MM.1S (cell line): Measurements from ENCODE around the gene LILRA2.
"Not testable (repeated sequence)": the region's sequence is repeated elsewhere in the genome, so short reads cannot be mapped to it uniquely, and the experiment has no call there.

ENCODE experiments used
- DNase-seq: peaks from one replicate; pipeline ENCODE4 v3.0.0-alpha.2; 2015
- H2AFZ ChIP-seq: fragments of 300-600 bp; sonication (generic); 2 replicates; pipeline ENCODE4 v1.6.0; 2016; ENCODE audit warnings: antibody characterized with exemption, low read length
- H3F3A ChIP-seq: fragments of 300-600 bp; sonication (generic); 2 replicates; pipeline ENCODE4 v1.6.1; 2016; ENCODE audit warnings: mild to moderate bottlenecking, antibody characterized with exemption, low read length, moderate library complexity, mixed read lengths; ENCODE audit not compliant: insufficient read depth
- H3K27ac ChIP-seq: fragments of 300-600 bp; sonication (generic); 2 replicates; pipeline ENCODE4 v1.5.1; 2016; ENCODE audit warnings: mild to moderate bottlenecking, low read length
- H3K27me3 ChIP-seq: fragments of 300-600 bp; sonication (generic); replicated peaks from 2 replicates; pipeline ENCODE4 v1.6.0; 2016; ENCODE audit warnings: low read length; ENCODE audit not compliant: insufficient read depth
- H3K36me3 ChIP-seq: fragments of 300-600 bp; sonication (generic); replicated peaks from 2 replicates; pipeline ENCODE4 v1.6.1; 2016; ENCODE audit warnings: mild to moderate bottlenecking, low read length, mixed read lengths; ENCODE audit not compliant: insufficient read depth
- H3K4me1 ChIP-seq: fragments of 300-600 bp; sonication (generic); 2 replicates; pipeline ENCODE4 v1.6.1; 2016; ENCODE audit warnings: low read length, mixed read lengths
- H3K4me2 ChIP-seq: fragments of 300-600 bp; sonication (generic); 2 replicates; pipeline ENCODE4 v1.6.0; 2016; ENCODE audit warnings: low read depth, low read length
- H3K4me3 ChIP-seq: fragments of 300-600 bp; sonication (generic); 2 replicates; pipeline ENCODE4 v1.5.1; 2016; ENCODE audit warnings: low read length, mixed read lengths
- H3K79me2 ChIP-seq: fragments of 300-600 bp; sonication (generic); 2 replicates; pipeline ENCODE4 v1.6.1; 2016; ENCODE audit warnings: mixed run types, low read length, mixed read lengths
- H3K9ac ChIP-seq: fragments of 300-600 bp; sonication (generic); 2 replicates; pipeline ENCODE4 v1.6.1; 2016; ENCODE audit warnings: low read length, mixed read lengths
- H3K9me2 ChIP-seq: fragments of 300-600 bp; sonication (generic); replicated peaks from 2 replicates; pipeline ENCODE4 v1.6.1; 2016; ENCODE audit warnings: mild to moderate bottlenecking, low read length, mixed read lengths; ENCODE audit not compliant: insufficient read depth
- H3K9me3 ChIP-seq: fragments of 300-600 bp; sonication (generic); replicated peaks from 2 replicates; pipeline ENCODE4 v1.6.1; 2016; ENCODE audit warnings: mild to moderate bottlenecking, low read length, mixed read lengths; ENCODE audit not compliant: insufficient read depth
- H4K20me1 ChIP-seq: fragments of 300-600 bp; sonication (generic); 2 replicates; pipeline ENCODE4 v1.6.1; 2016; ENCODE audit warnings: mild to moderate bottlenecking, low read length, moderate library complexity, mixed read lengths; ENCODE audit not compliant: insufficient read depth
- EZH2 ChIP-seq: fragments of 300-600 bp; sonication (generic); optimal IDR thresholded peaks from 2 replicates; pipeline ENCODE3; 2017; ENCODE audit warnings: low read depth, mild to moderate bottlenecking, antibody characterized with exemption, low read length, mixed read lengths
- EZH2phosphoT487 ChIP-seq: fragments of 300-600 bp; sonication (generic); IDR thresholded peaks from 2 replicates; pipeline ENCODE4 v1.6.1; 2018; ENCODE audit warnings: antibody characterized with exemption, low read length
- TF ChIP-seq, protein P1 (sequence below): fragments of 300-600 bp; sonication (generic); IDR thresholded peaks from 2 replicates; pipeline ENCODE4 v1.5.1; 2016; ENCODE audit warnings: antibody characterized with exemption, low read length, mixed read lengths

LILRA2 gene

DNA sequence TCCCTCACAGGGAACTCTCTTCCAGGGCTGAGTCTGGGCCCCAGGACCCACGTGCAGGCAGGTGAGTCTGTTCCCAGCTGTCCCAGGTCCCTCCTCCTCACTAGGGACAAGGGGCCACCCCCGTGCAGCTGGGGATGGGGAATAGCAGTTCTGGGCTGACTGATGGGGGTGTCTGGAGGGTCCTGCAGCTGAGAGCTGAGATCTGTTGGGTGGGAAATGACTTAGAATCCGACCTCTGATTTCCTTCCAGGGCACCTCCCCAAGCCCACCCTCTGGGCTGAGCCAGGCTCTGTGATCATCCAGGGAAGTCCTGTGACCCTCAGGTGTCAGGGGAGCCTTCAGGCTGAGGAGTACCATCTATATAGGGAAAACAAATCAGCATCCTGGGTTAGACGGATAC lies 461 bp downstream of the LILRA2 start:
- Histone ChIP-seq H3F3A (no peaks in the 10 kb centered on the region), H3K4me3 (no peak overlapping the region), H3K9me2 (no peaks in the 10 kb centered on the region), H3K9ac (no peak overlapping the region), H3K4me2 (no peak overlapping the region), H2AFZ (no peak overlapping the region), H3K27ac (no peak overlapping the region), H3K27me3 (peaks cover 69% of the 10 kb centered on the region), H3K36me3 (no peaks in the 10 kb centered on the region), H3K4me1 (0 out of 2 replicates have a peak, but pooled peaks cover 6% of the 10 kb centered on the region), H3K79me2 (no peaks in the 10 kb centered on the region), H4K20me1 (no peaks in the 10 kb centered on the region), H3K9me3 (no peaks in the 10 kb centered on the region)
- TF ChIP-seq EZH2phosphoT487, result no peak
- no peak for TF ChIP-seq EZH2
- TF ChIP-seq, protein P1, sequence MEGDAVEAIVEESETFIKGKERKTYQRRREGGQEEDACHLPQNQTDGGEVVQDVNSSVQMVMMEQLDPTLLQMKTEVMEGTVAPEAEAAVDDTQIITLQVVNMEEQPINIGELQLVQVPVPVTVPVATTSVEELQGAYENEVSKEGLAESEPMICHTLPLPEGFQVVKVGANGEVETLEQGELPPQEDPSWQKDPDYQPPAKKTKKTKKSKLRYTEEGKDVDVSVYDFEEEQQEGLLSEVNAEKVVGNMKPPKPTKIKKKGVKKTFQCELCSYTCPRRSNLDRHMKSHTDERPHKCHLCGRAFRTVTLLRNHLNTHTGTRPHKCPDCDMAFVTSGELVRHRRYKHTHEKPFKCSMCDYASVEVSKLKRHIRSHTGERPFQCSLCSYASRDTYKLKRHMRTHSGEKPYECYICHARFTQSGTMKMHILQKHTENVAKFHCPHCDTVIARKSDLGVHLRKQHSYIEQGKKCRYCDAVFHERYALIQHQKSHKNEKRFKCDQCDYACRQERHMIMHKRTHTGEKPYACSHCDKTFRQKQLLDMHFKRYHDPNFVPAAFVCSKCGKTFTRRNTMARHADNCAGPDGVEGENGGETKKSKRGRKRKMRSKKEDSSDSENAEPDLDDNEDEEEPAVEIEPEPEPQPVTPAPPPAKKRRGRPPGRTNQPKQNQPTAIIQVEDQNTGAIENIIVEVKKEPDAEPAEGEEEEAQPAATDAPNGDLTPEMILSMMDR, result no peak
- no peak for DNase-seq

DNA sequence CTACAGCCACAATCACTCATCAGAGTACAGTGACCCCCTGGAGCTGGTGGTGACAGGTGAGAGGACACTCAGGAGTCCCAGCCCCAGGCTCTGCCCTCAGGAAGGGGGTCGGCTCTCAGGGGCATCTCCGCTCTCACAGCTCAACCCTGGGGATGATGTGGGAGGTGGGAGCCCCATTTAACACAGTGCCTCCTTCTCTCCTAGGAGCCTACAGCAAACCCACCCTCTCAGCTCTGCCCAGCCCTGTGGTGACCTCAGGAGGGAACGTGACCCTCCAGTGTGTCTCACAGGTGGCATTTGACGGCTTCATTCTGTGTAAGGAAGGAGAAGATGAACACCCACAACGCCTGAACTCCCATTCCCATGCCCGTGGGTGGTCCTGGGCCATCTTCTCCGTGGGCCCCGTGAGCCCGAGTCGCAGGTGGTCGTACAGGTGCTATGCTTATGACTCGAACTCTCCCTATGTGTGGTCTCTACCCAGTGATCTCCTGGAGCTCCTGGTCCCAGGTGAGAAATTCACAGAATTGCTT lies 1.0 kb downstream of the LILRA2 start:
- no peaks in the 10 kb centered on the region for H3K36me3 ChIP-seq
- 0 out of 2 replicates have a peak, but pooled peaks cover 6% of the 10 kb centered on the region for H3K4me1 ChIP-seq
- TF ChIP-seq EZH2, result no peak
- TF ChIP-seq, protein P1, result no peak
- no peak for TF ChIP-seq EZH2phosphoT487
- H3K9me3 ChIP-seq, result no peaks in the 10 kb centered on the region
- no peak overlapping the region for H3K4me2 ChIP-seq
- no peak overlapping the region for H3K9ac ChIP-seq
- H3F3A ChIP-seq, result no peaks in the 10 kb centered on the region
- no peaks in the 10 kb centered on the region for H3K9me2 ChIP-seq
- H2AFZ ChIP-seq, result no peak overlapping the region
- H3K27me3 ChIP-seq, result peaks cover 64% of the 10 kb centered on the region
- H3K79me2 ChIP-seq, result no peaks in the 10 kb centered on the region
- no peak overlapping the region for H3K4me3 ChIP-seq
- no peak for DNase-seq
- no peaks in the 10 kb centered on the region for H4K20me1 ChIP-seq
- no peak overlapping the region for H3K27ac ChIP-seq

DNA sequence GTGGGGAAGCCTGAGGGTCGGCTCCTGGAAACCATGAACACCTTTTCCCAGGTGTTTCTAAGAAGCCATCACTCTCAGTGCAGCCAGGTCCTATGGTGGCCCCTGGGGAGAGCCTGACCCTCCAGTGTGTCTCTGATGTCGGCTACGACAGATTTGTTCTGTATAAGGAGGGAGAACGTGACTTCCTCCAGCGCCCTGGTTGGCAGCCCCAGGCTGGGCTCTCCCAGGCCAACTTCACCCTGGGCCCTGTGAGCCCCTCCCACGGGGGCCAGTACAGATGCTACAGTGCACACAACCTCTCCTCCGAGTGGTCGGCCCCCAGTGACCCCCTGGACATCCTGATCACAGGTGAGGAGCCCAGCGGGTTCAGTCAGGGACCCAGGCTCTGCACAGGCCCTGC lies 1.6 kb downstream of the LILRA2 start:
- H2AFZ ChIP-seq, H4K20me1 ChIP-seq, H3K4me1 ChIP-seq, H3K4me3 ChIP-seq, H3K79me2 ChIP-seq, H3F3A ChIP-seq, H3K9ac ChIP-seq, H3K4me2 ChIP-seq, H3K36me3 ChIP-seq, H3K9me2 ChIP-seq, DNase-seq, H3K27ac ChIP-seq, H3K9me3 ChIP-seq: not testable (repeated sequence)
- H3K27me3 ChIP-seq, result peaks cover 57% of the 10 kb centered on the region

DNA sequence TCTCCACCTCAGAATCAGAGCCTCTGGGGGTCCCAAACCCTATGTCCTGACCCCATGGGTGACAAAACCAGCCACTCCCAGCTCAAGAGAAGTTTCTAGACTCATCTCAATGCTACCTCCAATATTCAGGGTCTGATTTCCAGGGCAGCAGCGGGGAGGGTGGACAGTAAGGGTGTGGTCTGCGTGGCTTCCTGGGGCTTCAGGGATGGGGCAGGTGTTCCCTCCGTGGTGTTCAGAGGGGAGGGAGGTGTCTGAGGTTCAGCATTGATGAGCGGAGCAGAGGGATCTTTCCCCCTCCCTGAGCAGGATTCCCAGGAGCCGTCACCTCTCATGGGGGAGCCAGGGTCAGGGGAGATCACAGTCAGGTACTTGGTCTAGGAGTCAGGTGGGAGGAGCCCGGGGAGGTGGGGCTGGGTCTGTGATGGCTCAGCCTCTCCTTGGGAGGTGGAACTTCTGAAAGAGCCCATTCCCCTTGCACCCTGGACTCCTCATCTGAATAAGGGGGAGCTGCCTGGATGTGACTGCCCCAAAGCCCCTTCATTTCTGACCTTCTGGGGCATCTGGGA lies 2.9 kb downstream of the LILRA2 start:
- no peaks in the 10 kb centered on the region for H4K20me1 ChIP-seq
- H3F3A ChIP-seq, result no peaks in the 10 kb centered on the region
- no peak overlapping the region for H3K4me2 ChIP-seq
- no peak overlapping the region for H3K4me3 ChIP-seq
- no peaks in the 10 kb centered on the region for H3K9me2 ChIP-seq
- H3K27ac ChIP-seq, result no peak overlapping the region
- H3K4me1 ChIP-seq, result 0 out of 2 replicates have a peak, but pooled peaks cover 6% of the 10 kb centered on the region
- DNase-seq, result no peak
- peaks cover 45% of the 10 kb centered on the region for H3K27me3 ChIP-seq
- H2AFZ ChIP-seq, result no peak overlapping the region
- no peak for TF ChIP-seq EZH2phosphoT487
- TF ChIP-seq, protein P1, result no peak
- TF ChIP-seq EZH2, result no peak
- H3K36me3 ChIP-seq, result no peaks in the 10 kb centered on the region
- H3K79me2 ChIP-seq, result no peaks in the 10 kb centered on the region
- H3K9ac ChIP-seq, result no peak overlapping the region
- H3K9me3 ChIP-seq, result no peaks in the 10 kb centered on the region
